ENCODE results near the gene DNM3. TPM values are rescaled to one million over a fixed set of nuclear protein-coding genes. Genes with fewer than 3 reads are reported as not detected.

DNM3 gene
- total and polyA plus RNA-seq, 9 of the 15 experiments (the other 6 are each of a cell fraction or from before 2014, with no cell fraction given), result 0.08 to 0.36 (median 0.22) TPM; not detected in 1

DNA sequence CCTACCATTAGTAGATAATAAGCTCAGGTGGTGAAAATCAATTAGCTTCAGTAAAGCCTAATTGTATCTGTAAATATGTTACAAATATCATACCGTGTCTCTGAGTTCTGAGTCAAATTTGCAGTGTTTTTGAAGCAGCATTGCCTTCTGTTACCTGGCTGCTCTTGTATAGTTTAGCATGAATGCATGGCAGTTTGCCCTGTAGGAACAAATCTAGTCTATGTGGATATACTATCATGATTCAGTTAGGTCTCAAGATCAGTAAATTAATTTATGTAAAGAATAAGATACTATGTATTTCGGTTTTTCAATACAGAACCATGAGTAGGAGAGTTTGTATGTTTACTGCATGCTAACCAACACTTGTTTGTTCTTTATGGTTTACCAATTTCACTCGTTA is 338.6 kb downstream of the DNM3 start (continued):
- no peak for TF ChIP-seq KLF1 (tag; IDR thresholded peaks at IDR 0.05)

DNA sequence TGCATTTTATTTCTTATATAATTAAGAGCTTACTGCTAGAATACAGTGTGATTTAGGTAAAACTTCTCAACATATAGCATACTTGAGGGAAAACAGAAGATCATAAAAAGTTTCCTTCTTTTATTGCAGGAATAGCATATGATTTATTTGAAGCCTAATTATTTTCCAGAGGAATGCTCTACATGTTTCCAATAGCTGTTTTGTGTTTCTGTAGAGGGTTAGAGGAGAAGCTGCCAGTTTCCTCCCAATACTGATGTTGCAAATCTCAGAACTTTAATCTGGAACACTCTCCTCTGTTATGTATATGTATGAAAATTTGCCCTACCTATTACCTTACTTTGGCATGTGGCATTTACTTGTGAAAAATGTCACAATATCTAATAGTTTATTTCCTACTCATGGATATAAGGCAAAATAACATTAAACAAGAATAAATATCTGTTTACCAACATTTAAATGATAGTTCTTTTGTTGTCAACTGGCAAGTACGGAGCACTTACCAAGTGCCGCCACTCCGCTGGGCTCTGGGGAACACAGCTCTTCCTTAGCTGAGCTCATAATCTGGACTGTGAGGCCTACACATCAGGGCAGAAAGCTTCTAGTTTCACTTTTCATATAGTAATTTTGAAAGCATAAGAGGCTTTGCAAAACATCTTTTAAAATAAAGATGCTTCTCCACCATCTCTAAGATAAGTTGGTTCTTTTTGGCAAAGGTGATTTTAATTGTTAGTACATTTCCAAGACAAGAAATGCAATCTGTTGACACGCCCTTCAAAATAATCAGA is 339.4 kb downstream of the DNM3 start:
- Histone ChIP-seq H4K20me1 (replicated peaks; ENCODE audit: control insufficient read depth, insufficient read depth, low read length) (no peaks in the 10 kb centered on the region), H3K9me3 (replicated peaks; ENCODE audit: control insufficient read depth, insufficient read depth, low read depth, low read length) (no peaks in the 10 kb centered on the region), H3K79me2 (ENCODE audit: control insufficient read depth, insufficient read depth, low read length) (no peaks in the 10 kb centered on the region), H3K9ac (ENCODE audit: insufficient read depth in 1 of 2, low read depth in 2 of 2, low read length in 2 of 2) (no peak overlapping the region), H3K4me3 (no peak overlapping the region), H3K27ac (ENCODE audit: extremely low read depth, low read depth, low read length) (no peak overlapping the region), H3K27me3 (ENCODE audit: control insufficient read depth in 2 of 2, insufficient read depth in 2 of 2, low read length in 2 of 2) (no peaks in the 10 kb centered on the region), H3K4me2 (ENCODE audit: insufficient read depth, low read length) (no peak overlapping the region), H3K36me3 (ENCODE audit: control insufficient read depth, insufficient read depth, low read length) (no peaks in the 10 kb centered on the region), H2AFZ (ENCODE audit: low read depth, low read length) (no peak overlapping the region), H3K4me1 (replicated peaks in 1 of 2; ENCODE audit: control insufficient read depth in 2 of 2, insufficient read depth in 2 of 2, low read length in 2 of 2) (no peaks in the 10 kb centered on the region), H3K9me1 (ENCODE audit: control insufficient read depth, insufficient read depth, low read length) (no peaks in the 10 kb centered on the region)
- ATAC-seq, result no peak
- CTCF ChIA-PET (ENCODE audit: low intra/inter-chr PET ratio), result no interaction called here
- no TSS peak for BruUV-seq (replicated peaks)
- TF ChIP-seq MCM2 (IDR thresholded peaks at IDR 0.05; ENCODE audit: low read depth) (no peak), TBP (optimal IDR thresholded peaks at IDR 0.05; ENCODE audit: low read depth, low read length) (no peak), CBX8 (IDR thresholded peaks at IDR 0.05; ENCODE audit: borderline replicate concordance, extremely low read depth, low read depth, low read length, poor library complexity, severe bottlenecking) (no peak), DMBX1 (CRISPR knock-in tag; IDR thresholded peaks at IDR 0.05; ENCODE audit: borderline replicate concordance) (no peak), GATAD2B (IDR thresholded peaks at IDR 0.05; ENCODE audit: borderline replicate concordance) (no peak), ZNF146 (CRISPR knock-in tag; IDR thresholded peaks at IDR 0.05; ENCODE audit: unreplicated experiment) (no peak), ETV5 (CRISPR knock-in tag; IDR thresholded peaks at IDR 0.05; ENCODE audit: low read depth) (no peak), ZFP1 (CRISPR knock-in tag; IDR thresholded peaks at IDR 0.05) (no peak), JUNB (CRISPR knock-in tag; conservative IDR thresholded peaks at IDR 0.05) (no peak)
- TF ChIP-seq, protein P1, sequence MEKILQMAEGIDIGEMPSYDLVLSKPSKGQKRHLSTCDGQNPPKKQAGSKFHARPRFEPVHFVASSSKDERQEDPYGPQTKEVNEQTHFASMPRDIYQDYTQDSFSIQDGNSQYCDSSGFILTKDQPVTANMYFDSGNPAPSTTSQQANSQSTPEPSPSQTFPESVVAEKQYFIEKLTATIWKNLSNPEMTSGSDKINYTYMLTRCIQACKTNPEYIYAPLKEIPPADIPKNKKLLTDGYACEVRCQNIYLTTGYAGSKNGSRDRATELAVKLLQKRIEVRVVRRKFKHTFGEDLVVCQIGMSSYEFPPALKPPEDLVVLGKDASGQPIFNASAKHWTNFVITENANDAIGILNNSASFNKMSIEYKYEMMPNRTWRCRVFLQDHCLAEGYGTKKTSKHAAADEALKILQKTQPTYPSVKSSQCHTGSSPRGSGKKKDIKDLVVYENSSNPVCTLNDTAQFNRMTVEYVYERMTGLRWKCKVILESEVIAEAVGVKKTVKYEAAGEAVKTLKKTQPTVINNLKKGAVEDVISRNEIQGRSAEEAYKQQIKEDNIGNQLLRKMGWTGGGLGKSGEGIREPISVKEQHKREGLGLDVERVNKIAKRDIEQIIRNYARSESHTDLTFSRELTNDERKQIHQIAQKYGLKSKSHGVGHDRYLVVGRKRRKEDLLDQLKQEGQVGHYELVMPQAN (IDR thresholded peaks at IDR 0.05; ENCODE audit: borderline replicate concordance), result no peak
- WGBS (ENCODE audit: insufficient coverage, low coverage, missing lambda C conversion rate), result 0% methylated on average over 4 of the region's 4 CpGs
- no peak for DNase-seq (ENCODE audit: extremely low read depth in 1 of 4, low spot score in 3 of 4)
- in situ Hi-C loops (cut with MboI) (no loop called here), intact Hi-C loops (cut with micrococcal nuclease) (no loop called here)
- no peak for FAIRE-seq
- POLR2A ChIA-PET, result interaction anchor here (0.6 to 0.9 kb wide), 3 partner anchors 9 to 210 kb away, joined by 3 to 5 read pairs (median 3); no protein-coding TSS in a partner anchor
